WI38 (cell line): ENCODE measurements around the gene GAMT.

Experiments used
- H3K4me3 ChIP-seq: 2 replicates; pipeline ENCODE4 v1.5.1; 2011; ENCODE audit warnings: low read depth, mild to moderate bottlenecking, control low read depth, low read length
- TF ChIP-seq, protein P1 (sequence below): IDR thresholded peaks from 2 replicates; pipeline ENCODE4 v1.5.1; 2012; ENCODE audit warnings: low read depth, mild to moderate bottlenecking, control low read depth, low read length

Gene GAMT

DNA sequence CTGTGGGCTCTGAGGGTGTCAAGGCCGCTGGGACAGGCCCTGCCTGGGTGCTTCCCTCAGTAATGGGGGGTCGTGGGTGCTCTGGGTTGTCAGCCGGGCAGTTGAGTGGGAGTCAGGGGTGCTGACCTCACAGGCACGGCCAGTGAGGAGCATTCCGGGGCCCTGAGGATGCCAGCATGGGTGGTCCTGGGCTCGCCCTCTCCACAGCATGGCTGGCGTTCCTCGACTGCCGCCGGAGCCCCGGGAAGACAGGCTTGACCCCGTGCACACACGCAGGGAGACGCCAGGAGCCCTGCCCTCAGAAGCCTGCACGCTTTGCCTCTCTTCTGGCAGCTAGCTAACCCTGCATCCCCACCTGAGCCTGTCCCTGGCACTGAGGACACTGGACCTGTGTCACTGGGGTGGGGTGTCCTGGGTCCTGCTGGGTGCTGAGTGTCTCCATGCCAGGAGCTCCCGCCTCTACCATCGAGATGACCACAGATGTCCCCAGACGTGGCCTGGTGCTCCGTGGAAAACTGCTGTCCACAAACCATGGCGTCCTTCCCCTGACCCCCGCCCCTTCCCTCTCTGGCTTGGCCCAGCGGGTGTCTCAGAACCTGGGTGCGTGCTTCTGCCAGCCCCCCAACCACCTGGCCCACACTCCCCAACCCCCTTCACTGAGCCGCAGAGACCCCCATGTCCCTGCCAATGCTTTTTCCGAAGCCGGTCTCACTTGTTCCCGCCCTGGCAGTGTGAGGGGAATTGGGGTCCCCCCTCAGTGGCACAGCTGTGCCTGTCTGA lies 22.0 kb downstream of the GAMT start:
- TF ChIP-seq, protein P1, sequence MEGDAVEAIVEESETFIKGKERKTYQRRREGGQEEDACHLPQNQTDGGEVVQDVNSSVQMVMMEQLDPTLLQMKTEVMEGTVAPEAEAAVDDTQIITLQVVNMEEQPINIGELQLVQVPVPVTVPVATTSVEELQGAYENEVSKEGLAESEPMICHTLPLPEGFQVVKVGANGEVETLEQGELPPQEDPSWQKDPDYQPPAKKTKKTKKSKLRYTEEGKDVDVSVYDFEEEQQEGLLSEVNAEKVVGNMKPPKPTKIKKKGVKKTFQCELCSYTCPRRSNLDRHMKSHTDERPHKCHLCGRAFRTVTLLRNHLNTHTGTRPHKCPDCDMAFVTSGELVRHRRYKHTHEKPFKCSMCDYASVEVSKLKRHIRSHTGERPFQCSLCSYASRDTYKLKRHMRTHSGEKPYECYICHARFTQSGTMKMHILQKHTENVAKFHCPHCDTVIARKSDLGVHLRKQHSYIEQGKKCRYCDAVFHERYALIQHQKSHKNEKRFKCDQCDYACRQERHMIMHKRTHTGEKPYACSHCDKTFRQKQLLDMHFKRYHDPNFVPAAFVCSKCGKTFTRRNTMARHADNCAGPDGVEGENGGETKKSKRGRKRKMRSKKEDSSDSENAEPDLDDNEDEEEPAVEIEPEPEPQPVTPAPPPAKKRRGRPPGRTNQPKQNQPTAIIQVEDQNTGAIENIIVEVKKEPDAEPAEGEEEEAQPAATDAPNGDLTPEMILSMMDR, result no peak
- no peak overlapping the region for H3K4me3 ChIP-seq

DNA sequence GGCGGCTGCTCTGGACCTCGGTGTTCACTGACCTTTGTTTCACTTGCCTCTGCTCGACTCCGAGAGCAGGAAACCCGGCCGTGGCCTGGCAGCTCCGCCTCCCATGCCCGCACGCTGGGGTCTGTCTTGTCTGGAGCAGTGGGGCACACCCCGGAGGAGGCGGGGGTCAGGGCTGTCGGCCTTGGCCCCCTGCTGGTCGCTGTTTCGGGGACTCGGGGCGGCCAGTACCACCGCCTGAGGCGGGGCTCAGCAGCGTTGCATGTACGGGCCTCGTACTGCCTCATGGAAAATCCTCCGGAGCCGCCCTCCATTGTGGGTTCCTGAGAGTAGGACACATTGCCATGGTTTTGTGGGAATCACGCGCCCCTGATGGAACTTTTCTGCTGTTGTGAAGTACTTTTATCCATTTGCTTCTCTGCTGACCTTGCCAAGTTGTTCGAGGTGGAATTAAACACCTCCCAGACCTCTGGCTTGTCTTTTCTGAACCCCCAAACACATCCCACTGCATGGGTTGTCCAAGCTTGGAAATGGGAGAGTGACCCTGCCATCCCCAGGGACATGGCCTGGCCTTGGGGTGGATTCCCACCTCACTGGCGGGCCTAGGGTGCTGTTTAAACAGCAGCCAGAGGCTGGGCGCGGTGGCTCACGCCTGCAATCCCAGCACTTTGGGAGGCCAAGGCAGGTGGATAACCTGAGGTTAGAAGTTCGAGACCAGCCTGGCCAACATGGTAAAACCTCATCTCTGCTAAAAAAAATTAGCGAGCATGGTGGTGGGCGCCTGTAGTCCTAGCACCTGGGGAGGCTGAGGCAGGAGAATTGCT lies 23.2 kb downstream of the GAMT start:
- H3K4me3 ChIP-seq, result no peak overlapping the region
- TF ChIP-seq, protein P1, result no peak

DNA sequence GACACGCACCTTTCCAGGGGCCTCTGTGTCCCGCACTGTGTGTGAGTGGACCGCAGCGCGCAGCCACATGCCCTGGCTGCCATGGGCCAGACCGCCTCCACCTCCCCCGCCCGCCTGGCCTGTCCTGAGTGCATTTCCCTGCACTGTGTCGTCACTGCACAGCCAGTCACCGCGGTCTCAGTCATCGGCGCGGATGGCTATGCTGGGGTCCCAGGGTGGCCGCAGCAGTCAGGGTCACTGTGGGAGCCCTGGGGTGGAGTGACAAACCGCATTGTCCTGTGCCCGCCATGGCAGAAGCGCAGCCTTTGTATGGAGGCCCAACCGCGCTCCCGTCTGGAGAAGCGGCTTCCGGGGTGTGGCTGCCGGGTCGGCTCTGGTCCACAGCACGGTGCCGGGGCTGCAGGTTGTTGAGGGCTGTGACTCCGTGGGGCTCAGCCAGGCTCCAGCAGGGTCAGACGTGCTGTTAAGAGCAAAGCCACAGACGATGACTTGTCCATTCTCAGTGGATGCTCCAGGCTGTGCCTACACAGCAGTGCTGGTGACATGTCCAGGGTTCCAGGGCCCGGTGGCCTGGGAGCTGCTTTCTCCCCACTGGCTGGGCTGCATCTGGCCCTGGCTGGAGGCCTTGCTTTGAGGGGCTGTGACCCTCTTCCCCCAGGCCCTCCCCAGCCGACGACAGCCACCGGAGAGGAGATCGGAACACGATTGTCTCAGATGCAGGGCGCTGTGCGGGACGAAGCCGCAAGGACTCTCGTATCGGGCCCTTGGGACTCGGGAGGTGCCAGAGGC lies 24.0 kb downstream of the GAMT start:
- no peak overlapping the region for H3K4me3 ChIP-seq
- TF ChIP-seq, protein P1, result no peak

DNA sequence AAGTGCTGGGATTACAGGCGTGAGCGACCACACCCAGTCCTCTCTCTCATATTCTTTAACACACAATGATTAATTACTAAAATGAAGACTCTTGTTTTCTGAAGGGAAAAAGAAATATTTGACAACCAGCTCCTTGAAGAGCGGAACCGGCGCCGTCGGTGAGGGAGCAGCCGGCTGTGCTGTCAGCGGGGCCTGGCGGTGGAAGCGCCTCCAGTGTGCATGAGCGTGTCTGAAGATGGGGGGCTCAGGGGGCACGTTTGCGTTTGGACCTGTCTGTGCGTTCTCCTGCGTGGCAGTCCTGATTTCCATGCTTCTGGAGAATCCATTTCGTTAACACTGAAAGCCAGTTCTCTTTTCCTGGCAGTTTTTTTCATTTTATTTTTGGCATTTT lies 24.9 kb downstream of the GAMT start:
- no peak overlapping the region for H3K4me3 ChIP-seq
- TF ChIP-seq, protein P1, result no peak

DNA sequence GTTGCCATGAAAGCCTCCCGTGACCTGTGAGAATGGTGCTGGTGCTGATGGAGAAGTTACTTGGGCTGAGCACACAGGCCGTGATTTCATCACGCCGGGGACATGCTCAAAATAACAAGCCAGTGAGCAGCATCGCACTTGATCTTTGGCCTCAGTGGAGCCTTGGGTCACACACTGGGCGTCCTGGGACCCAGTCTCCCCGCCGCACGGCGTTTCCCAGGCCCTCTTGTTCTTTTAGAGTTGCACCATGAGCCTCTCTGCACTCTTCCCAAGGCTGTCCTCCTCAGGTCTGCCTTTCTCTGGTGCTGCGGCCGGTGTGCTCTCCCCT lies 27.1 kb downstream of the GAMT start:
- no peak overlapping the region for H3K4me3 ChIP-seq
- TF ChIP-seq, protein P1, result no peak

DNA sequence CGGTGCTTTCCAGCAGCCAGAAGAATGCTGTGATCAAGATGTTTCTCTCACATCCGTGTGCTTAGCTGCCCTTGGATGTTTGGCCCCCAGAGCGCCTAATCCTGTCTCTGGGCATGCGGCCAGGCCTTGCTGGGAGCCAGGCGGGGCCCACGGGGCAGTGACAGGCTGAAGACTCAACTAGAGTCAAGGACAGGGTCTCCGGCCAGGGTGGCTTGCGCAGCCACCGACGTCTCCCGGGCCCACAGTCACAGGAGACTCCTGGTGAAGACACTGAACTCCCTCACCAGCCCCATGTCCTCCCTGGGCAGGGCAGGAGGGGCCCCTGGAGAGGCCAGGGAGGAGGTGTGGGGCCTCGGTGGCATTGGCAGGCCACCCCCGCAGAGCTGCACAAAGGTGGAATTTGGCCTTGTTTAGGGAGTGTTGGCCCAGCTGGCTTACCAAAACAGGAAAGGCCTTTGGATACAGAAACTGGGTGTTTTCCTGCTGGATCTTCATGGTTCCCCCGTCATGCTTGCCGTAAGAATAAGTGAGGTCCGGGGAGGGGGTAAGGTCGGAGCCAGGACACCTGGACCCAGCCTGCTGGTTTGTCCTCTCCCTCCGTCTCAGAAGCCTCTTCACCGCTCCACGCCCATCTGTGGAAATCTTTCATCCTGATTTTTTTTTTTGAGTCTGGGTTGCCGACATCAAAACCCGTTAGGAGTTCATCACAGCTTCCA lies 27.6 kb downstream of the GAMT start:
- no peak overlapping the region for H3K4me3 ChIP-seq
- TF ChIP-seq, protein P1, result no peak
